HG03469 (cell line): ENCODE results near the gene C16orf89.

Source experiments
- ATAC-seq: cut with Tn5 transposase; IDR thresholded peaks from one replicate; pipeline ENCODE4 v1.9.1; 2021; ENCODE audit warnings: mild to moderate bottlenecking, moderate library complexity, moderate number of reproducible peaks; ENCODE audit not compliant: unreplicated experiment

C16orf89 gene

DNA sequence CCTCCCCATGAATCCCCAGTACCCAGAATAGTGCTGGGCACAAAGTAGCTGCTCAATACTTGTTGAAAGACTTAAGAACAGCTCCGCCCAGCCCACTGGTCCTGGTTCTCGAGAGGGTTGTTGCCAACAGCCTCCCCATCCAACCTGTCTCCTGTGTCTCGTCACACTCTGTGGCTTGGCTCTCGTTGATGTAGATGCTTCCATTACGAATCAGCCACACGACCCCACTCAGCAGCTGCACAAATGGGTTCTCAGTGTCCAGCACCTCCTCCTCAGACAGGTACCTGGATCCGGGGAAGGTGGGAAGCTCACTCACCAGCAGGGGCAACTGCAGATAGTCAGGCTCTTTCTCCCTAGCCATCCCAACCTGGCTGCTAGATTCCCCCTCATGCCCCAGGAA lies 34.2 kb downstream of the C16orf89 start:
- no peak for ATAC-seq

DNA sequence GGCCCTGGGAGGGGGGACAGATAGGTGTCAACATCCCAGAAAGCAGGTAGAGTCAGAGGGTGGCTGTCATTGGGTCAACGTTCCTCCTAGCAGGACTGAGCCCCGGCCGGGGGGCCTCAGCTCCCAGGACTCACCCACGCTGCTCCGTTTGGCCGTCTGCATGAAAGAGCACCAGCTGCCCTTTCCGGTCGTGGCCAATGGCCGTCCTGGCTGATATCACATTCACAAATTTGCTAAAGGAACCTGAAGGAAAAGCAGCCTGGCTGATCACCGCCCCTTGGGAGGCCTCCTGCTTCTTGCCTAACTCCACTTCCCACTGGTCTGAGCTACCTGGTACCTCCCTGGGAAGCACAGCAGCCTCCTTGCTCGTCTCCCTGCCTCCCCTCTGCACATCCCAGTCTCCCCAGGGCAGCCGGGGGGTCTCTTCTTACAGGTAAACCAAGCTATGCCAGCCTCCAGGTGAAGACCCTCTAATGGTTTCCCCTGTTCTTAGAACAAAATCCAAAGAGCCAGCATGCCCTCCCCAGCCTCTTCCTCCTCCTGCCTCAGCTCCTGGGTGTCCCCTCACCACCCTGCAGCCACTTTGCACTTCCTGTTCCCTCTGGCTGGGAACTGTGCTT lies 35.4 kb downstream of the C16orf89 start:
- no peak for ATAC-seq

DNA sequence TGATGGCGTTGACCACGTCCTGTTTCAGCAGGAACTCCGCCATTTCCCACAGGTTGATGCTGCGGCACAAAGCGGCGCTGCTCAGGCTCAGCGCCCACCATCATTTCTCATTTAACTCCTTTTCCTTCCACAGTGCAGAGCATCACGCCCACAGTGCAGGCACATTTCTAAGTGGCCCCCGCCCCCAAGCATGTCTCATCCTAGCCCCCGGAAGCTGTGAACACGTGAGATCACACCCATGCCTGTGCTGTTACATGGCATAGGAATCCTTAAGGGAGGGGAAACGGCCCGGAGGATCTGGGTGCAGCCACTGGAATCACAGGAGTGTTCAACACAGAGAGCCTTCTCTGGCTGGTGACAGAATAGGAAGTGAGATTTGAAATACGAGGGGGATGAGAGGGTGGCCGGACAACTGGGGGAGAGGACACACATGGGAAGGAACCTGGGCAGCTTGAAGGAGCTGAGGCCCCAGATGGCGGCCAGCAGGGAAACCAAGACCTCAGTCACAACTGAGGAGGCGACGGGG lies 36.7 kb downstream of the C16orf89 start:
- ATAC-seq = no peak

- no peak for ATAC-seq
Observed at GRCh38 chr16:5027575-5028235, 38.1 kb downstream of the C16orf89 start.

GRCh38 chr16:5027086-5027485 lies 38.7 kb downstream of the C16orf89 start:
- ATAC-seq = no peak

- ATAC-seq = no peak
Observed at GRCh38 chr16:5026664-5027063, 39.1 kb downstream of the C16orf89 start.

DNA sequence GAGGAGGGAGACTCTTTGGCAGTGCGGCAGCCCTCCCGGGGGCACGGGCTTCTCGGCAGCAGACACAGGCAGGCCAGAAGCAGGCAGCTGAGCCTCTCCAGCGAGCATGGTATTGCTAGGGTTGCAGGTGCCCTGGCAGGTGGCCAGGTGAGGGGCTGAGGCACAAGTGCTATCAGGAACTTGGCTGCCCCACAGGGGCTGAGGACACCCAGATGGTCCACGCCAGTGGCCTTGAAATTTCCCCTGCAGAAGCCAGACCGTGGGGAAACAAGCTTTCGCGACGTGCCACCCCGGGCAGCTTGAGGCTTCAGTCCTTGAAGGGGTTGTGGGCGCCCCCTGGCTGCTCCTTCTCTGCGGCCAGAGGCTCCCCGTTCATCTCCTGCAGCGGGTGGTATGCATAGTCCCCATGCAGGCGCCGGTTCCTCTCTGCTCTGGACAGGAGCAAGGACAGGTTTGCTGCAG lies 40.6 kb downstream of the C16orf89 start:
- ATAC-seq = no peak

- ATAC-seq = no peak
Observed at GRCh38 chr16:5024632-5025031, 41.1 kb downstream of the C16orf89 start.

DNA sequence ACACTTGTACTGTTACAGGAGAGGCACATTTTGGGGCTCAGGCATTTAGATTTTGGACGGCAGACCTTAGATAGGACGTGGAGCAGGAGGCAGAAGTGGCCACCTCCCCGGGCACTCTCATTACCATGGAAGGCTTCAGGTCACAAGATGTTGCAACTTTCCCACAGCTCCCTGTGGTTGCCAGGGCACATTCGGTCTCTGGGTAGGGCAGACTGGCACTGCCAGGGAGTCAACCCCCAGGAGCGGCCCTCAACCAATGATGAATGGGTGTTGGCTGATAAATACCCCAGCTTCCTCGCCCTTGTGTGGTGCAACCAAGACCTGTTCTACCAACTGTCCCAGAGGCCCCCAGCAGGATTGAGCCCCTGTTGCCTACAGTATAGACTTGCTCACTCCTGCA lies 43.2 kb downstream of the C16orf89 start:
- ATAC-seq = no peak

- ATAC-seq = no peak
Observed at GRCh38 chr16:5020551-5020950, 45.2 kb downstream of the C16orf89 start.

DNA sequence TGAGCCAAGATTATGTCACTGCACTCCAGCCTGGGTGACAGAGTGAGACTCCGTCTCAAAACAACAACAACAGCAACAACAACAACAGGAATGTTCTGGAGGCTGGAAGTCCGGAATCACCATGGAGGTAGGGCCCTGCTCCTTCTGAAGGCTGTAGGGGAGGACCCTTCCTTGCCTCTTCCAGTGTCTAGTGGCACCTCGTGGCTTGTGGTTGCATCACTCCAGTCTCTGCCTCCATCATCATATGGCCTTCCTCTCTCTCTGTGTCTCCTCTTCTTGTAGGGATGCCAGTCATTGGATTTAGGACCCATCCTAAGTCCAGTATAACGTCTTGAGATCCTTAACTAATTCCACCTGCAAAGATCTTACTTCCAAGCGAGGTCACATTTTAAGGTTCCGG lies 46.0 kb downstream of the C16orf89 start:
- ATAC-seq = no peak

GRCh38 chr16:5018793-5019192 lies 47.0 kb downstream of the C16orf89 start:
- no peak for ATAC-seq

DNA sequence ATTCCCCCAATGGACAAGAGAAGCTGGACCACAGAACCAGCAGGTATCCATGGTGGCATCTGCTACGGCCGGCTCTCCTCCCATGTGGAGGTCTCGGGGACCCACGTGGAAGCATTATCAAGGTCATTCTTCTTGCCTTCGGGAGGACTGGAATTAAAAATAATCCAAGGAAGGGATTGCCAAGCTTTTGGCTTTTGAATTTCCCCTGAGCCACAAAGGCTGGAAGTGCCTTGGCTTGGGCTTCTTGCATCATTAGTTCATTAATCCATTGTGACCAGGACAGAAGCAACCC lies 48.1 kb downstream of the C16orf89 start:
- no peak for ATAC-seq

DNA sequence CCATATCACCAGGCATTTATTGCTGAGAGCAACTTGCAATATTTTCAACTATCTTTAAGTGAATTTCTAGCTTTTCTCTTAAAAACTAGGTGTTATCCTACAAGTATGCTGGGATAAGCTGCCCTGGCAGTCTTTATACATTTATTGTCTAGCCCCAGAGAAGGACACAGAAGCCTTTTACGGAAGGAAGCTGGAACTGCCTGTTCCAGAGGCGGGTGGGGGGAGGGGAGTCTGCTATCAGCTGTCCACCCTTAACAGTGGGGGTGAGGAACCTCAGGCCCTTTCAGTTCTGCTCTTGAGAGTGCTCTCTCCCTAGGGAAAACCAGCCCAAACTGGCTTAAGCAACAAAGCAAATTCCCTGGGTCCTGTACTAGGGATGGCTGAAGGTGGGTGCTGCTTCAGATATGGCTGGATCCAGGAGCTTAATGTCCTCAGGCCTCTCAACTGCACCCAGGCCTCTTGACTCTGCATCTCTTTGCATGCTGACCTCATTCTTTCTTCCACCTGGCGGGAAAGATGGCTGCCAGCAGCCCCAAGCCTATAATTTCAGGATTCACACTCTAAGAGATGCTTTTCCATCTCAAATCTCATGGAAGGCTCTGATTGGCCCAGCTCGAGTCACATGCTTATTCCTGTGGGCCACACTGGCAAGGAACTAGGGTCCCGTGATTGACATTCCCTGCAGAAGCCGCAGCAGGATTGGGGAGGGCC lies 48.6 kb downstream of the C16orf89 start:
- no peak for ATAC-seq

GRCh38 chr16:5015887-5016286 lies 49.9 kb downstream of the C16orf89 start:
- no peak for ATAC-seq

DNA sequence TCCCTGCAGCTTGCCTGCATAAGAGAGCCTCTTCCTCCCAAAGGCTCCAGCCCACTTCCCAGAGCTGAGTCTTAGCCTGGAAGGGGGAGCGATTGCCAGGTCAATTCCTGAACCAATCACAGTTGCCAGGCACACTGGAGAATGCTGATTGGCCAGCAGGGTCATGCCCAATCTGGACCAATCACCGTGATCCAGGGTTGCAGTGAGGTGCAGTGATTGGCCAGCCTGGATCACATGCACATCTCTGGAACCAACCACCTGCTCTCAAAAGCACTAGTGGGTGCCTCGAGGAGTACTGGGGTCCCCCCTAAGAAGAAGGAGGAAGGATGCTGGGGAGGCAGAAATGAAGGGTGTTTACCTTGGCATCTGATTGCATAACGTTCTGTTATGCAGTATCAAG lies 50.4 kb downstream of the C16orf89 start:
- ATAC-seq = no peak

GRCh38 chr16:5012887-5013286 lies 52.9 kb downstream of the C16orf89 start:
- no peak for ATAC-seq

- no peak for ATAC-seq
Observed at GRCh38 chr16:5011637-5012036, 54.1 kb downstream of the C16orf89 start.

- ATAC-seq = no peak
Observed at GRCh38 chr16:5010576-5011329, 55.0 kb downstream of the C16orf89 start.

DNA sequence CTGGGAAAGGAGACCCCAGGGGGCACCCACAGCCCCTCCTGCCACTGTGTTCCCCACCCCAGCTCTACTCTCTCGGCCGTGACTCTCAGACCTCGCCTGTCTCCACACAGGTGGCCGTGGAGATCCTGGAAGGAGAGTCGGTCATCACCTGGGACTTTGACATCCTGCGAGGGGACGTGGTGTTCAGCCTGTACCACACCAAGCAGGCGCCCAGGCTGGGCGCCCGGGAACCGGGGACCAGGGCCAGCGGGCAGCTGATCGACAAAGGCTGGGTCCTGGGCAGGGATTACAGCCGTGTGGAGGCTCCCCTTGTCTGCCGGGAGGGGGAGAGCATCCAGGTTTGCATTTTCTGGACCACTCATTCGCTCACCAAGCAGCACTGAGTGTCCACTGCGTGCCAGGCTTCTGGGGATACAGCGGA lies 57.4 kb downstream of the C16orf89 start:
- no peak for ATAC-seq

DNA sequence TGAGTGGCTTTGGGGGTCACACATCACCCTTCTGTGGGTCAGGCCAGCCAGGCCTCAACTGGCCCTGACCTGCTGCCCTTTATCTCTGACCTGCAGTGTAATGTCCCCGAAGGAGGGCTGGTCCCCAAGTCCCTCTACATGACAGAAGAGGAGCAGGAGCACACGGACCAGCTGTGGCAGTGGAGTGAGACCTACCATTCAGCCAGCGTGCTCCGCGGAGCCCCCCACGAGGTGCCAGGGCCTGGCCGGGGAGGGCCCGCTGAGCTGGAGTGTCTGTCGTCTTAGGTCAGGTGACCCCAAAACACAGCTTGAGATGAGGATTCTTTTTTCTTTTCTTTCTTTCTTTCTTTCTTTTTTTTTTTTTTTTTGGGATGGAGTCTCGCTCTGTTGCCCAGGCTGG lies 58.5 kb downstream of the C16orf89 start:
- ATAC-seq = no peak
